GM10266 (cell line): Measurements from ENCODE around the gene SCARB1.
A peak's percentile ranks its signal among the peaks of the same experiment; 100 is the strongest.

ENCODE experiments used
- DNase-seq: peaks from one replicate; pipeline ENCODE4 v3.0.0; 2012; ENCODE audit errors: extremely low spot score
- CTCF ChIP-seq: IDR thresholded peaks from 2 replicates; pipeline ENCODE4 v1.5.1; 2012; ENCODE audit warnings: mild to moderate bottlenecking, low read depth; ENCODE audit not compliant: control insufficient read depth, insufficient read depth; ENCODE audit errors: missing control alignments

SCARB1 gene

GRCh38 chr12:124766727-124767065 lies 97.0 kb downstream of the SCARB1 start:
- TF ChIP-seq CTCF: no peak
- no peak for DNase-seq

- TF ChIP-seq CTCF: no peak
- no peak for DNase-seq
These were observed 97.8 kb downstream of the SCARB1 start for GRCh38 chr12:124765581-124766489.

DNA sequence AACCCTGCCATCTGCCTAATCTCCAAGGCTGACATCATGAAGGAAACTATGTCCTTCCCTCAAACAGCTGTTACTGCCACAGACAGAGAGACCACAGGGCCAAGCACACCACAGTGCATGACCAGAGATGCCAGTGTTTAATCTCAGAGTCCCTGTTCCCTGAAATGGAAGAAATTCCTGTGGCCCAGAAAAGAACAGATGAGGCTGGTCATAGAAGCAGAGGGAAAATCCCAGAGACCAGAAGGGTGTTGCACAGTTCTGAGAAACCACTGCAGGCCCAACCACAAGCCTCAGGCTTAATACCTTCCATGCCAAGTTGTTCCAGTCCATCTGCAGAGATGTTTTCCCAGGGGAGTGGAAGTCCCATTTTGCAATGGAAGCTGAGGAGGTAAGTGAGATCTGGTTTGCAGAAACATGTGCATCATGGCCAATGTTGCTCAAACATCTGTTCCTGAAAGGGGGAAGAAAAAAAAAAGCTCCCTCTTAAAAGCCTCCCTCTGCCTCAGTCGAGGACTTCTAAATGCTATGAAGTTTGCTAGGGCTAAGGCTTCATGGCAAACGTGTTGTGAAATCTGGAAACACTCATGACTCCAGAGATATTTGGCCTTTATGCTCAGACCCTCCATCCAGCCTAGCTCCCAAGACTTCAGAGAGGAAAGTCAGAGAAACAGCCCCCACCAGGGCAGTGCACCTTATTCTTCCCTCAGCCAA lies 98.6 kb downstream of the SCARB1 start:
- DNase-seq: no peak

DNA sequence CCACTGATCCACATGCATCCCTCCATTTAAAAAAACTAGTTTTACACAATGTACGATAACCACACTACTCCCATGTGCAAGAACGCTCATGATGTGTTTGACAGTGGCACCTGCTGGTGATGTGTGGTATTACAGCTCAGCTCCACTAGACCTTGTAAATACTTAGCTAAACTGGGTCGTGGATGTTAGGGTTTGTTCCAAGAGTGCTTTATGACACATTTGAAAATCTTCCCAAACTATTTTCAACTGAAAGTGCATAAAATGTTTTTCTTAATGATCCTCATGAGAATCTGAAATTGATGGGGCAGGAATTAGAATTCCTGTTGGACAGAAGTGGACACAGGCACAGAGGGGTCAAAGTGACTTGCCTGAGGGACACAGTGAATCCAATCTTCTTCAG lies 99.2 kb downstream of the SCARB1 start:
- no peak for DNase-seq
- peak; percentile 52 for TF ChIP-seq CTCF

More for the DNA sequence above, 98.6 kb downstream of the SCARB1 start:
- TF ChIP-seq CTCF: no peak

DNA sequence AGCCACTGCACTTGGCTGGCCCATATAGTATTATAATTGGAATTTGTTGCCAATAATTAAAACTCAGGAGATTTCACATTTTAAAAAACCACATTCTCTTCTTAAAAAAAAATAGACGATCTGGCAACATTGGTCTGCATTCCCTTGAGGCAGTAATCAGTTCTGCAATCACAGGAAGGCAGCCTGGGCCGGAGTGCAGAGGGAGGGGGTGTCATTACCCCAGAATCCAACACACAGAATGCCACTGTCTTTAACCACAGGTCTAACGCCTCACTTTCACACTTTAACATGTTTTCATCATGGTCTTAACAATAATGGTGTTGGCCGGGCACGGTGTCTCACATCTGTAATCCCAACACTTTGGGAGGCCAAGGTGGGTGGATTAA lies 100.1 kb downstream of the SCARB1 start:
- DNase-seq: no peak
- TF ChIP-seq CTCF: no peak

- DNase-seq: no peak
- TF ChIP-seq CTCF: no peak
These were observed 100.7 kb downstream of the SCARB1 start for GRCh38 chr12:124762791-124763593.

- no peak for TF ChIP-seq CTCF
These were observed 101.3 kb downstream of the SCARB1 start for GRCh38 chr12:124762384-124762783.

More at GRCh38 chr12:124762384-124762783, 101.3 kb downstream of the SCARB1 start:
- no peak for DNase-seq
